OCI-LY1 (cell line): Measurements from ENCODE around the gene ANKRD65.
"Not testable (repeated sequence)": the region's sequence is repeated elsewhere in the genome, so short reads cannot be mapped to it uniquely, and the experiment has no call there.

Experiments
- H2AFZ ChIP-seq: fragments of 200-600 bp; sonication (generic), shearing (Covaris generic); 2 replicates; pipeline ENCODE4 v1.6.0; 2014; ENCODE audit warnings: antibody characterized with exemption, mild to moderate bottlenecking, low read length
- H3F3A ChIP-seq: fragments of 200-600 bp; sonication (generic), shearing (Covaris generic); 2 replicates; pipeline ENCODE4 v1.6.0; 2014; ENCODE audit warnings: mild to moderate bottlenecking, antibody characterized with exemption, low read length, moderate library complexity; ENCODE audit not compliant: insufficient read depth
- H3K27ac ChIP-seq: fragments of 200-600 bp; sonication (generic); 2 replicates; pipeline ENCODE4 v1.5.1; 2014; ENCODE audit warnings: low read length, mixed run types, mild to moderate bottlenecking, low read depth; ENCODE audit not compliant: poor library complexity, severe bottlenecking
- H3K27me3 ChIP-seq: fragments of 200-600 bp; sonication (generic); 2 replicates; pipeline ENCODE4 v1.6.0; 2014; ENCODE audit warnings: antibody characterized with exemption, mild to moderate bottlenecking, low read length, moderate library complexity; ENCODE audit not compliant: insufficient read depth
- H3K36me3 ChIP-seq: fragments of 200-600 bp; sonication (generic); 2 replicates; pipeline ENCODE4 v1.6.1; 2014; ENCODE audit warnings: mild to moderate bottlenecking, antibody characterized with exemption, low read length, moderate library complexity, mixed read lengths; ENCODE audit not compliant: insufficient read depth
- H3K4me1 ChIP-seq: fragments of 200-600 bp; sonication (generic); 2 replicates; pipeline ENCODE4 v1.5.1; 2014; ENCODE audit warnings: mild to moderate bottlenecking, low read length, moderate library complexity; ENCODE audit not compliant: insufficient read depth, severe bottlenecking
- H3K4me2 ChIP-seq: fragments of 200-600 bp; sonication (generic), shearing (Covaris generic); 2 replicates; pipeline ENCODE4 v1.6.1; 2014; ENCODE audit warnings: low read length
- H3K4me3 ChIP-seq: fragments of 200-600 bp; sonication (generic); 2 replicates; pipeline ENCODE4 v1.5.1; 2014; ENCODE audit warnings: low read length, low read depth, mild to moderate bottlenecking, mixed read lengths; ENCODE audit not compliant: poor library complexity, severe bottlenecking
- H3K79me2 ChIP-seq: fragments of 200-600 bp; shearing (Covaris generic); 2 replicates; pipeline ENCODE4 v1.6.1; 2016; ENCODE audit warnings: mixed run types, low read length, mixed read lengths; ENCODE audit not compliant: insufficient read depth
- H3K9ac ChIP-seq: fragments of 200-600 bp; sonication (generic), shearing (Covaris generic); 2 replicates; pipeline ENCODE4 v1.6.1; 2014; ENCODE audit warnings: mild to moderate bottlenecking, low read length, mixed read lengths
- H3K9me2 ChIP-seq: fragments of 200-600 bp; sonication (generic), shearing (Covaris generic); 2 replicates; pipeline ENCODE4 v1.6.1; 2014; ENCODE audit warnings: low read depth, mild to moderate bottlenecking, low read length, mixed read lengths
- H3K9me3 ChIP-seq: fragments of 200-600 bp; shearing (Covaris generic); 2 replicates; pipeline ENCODE4 v1.6.1; 2014; ENCODE audit warnings: low read length, mixed read lengths
- H4K20me1 ChIP-seq: fragments of 200-600 bp; sonication (generic), shearing (Covaris generic); 2 replicates; pipeline ENCODE4 v1.6.0; 2016; ENCODE audit warnings: mild to moderate bottlenecking, low read length; ENCODE audit not compliant: insufficient read depth
- CTCF ChIP-seq: fragments of 200-600 bp; sonication (generic), shearing (Covaris generic); IDR thresholded peaks from 2 replicates; pipeline ENCODE4 v1.5.1; 2017; ENCODE audit warnings: mild to moderate bottlenecking, antibody characterized with exemption, low read length, moderate library complexity, mixed read lengths
- EZH2 ChIP-seq: fragments of 200-600 bp; sonication (generic), shearing (Covaris generic); IDR thresholded peaks from 2 replicates; pipeline ENCODE4 v1.8.0; 2017; ENCODE audit warnings: borderline replicate concordance, mixed run types, mild to moderate bottlenecking, antibody characterized with exemption, low read length, moderate library complexity, mixed read lengths

The ANKRD65 gene

GRCh38 chr1:1462318-1462966 lies 41.4 kb upstream of the ANKRD65 start:
- H3K4me3 ChIP-seq: peak overlapping the region; percentile 49
- H3K79me2 ChIP-seq: no peaks in the 10 kb centered on the region
- no peaks in the 10 kb centered on the region for H3F3A ChIP-seq
- H3K9me2 ChIP-seq: no peaks in the 10 kb centered on the region
- H3K9ac ChIP-seq: peak overlapping the region; percentile 53; the same call in 1 of the 2 replicates
- no peaks in the 10 kb centered on the region for H3K9me3 ChIP-seq
- no peak overlapping the region for H2AFZ ChIP-seq
- peak overlapping the region; percentile 69 for H3K27ac ChIP-seq
- H3K27me3 ChIP-seq: no peaks in the 10 kb centered on the region
- TF ChIP-seq CTCF (no peak), EZH2 (no peak)
- H3K4me2 ChIP-seq: peak overlapping the region; percentile 60
- peaks cover 16% of the 10 kb centered on the region for H3K4me1 ChIP-seq
- no peaks in the 10 kb centered on the region; the same call in 1 of the 2 replicates for H3K36me3 ChIP-seq
- no peaks in the 10 kb centered on the region for H4K20me1 ChIP-seq

GRCh38 chr1:1461721-1462317 lies 40.7 kb upstream of the ANKRD65 start:
- Histone ChIP-seq H3K9ac (peak overlapping the region; percentile 53; the same call in 1 of the 2 replicates), H3K79me2 (no peaks in the 10 kb centered on the region), H3K9me3 (no peaks in the 10 kb centered on the region), H3K9me2 (no peaks in the 10 kb centered on the region), H3K27me3 (no peaks in the 10 kb centered on the region), H4K20me1 (no peaks in the 10 kb centered on the region), H3K4me3 (peak overlapping the region; percentile 49), H3K27ac (peak overlapping the region; percentile 69), H3K4me1 (peaks cover 16% of the 10 kb centered on the region), H2AFZ (no peak overlapping the region), H3F3A (no peaks in the 10 kb centered on the region), H3K4me2 (peak overlapping the region; percentile 60), H3K36me3 (no peaks in the 10 kb centered on the region; the same call in 1 of the 2 replicates)
- TF ChIP-seq EZH2 (no peak), CTCF (no peak)

GRCh38 chr1:1460540-1461130 lies 39.6 kb upstream of the ANKRD65 start:
- no peaks in the 10 kb centered on the region for H4K20me1 ChIP-seq
- no peak overlapping the region for H3K4me3 ChIP-seq
- no peaks in the 10 kb centered on the region for H3K79me2 ChIP-seq
- H3K9me3 ChIP-seq: no peaks in the 10 kb centered on the region
- H3K4me2 ChIP-seq: no peak overlapping the region
- H3K9me2 ChIP-seq: no peaks in the 10 kb centered on the region
- H3K4me1 ChIP-seq: peaks cover 16% of the 10 kb centered on the region
- H3K9ac ChIP-seq: no peak overlapping the region
- H3F3A ChIP-seq: no peaks in the 10 kb centered on the region
- no peak overlapping the region for H2AFZ ChIP-seq
- no peaks in the 10 kb centered on the region for H3K27me3 ChIP-seq
- H3K27ac ChIP-seq: no peak overlapping the region
- TF ChIP-seq EZH2 (no peak), CTCF (no peak)
- H3K36me3 ChIP-seq: no peaks in the 10 kb centered on the region; the same call in 1 of the 2 replicates

GRCh38 chr1:1459711-1460110 lies 38.6 kb upstream of the ANKRD65 start:
- not testable (repeated sequence) for H4K20me1 ChIP-seq, H3K4me3 ChIP-seq, H3F3A ChIP-seq, H3K79me2 ChIP-seq, H3K36me3 ChIP-seq, H3K27ac ChIP-seq, H3K27me3 ChIP-seq, H2AFZ ChIP-seq, H3K9me2 ChIP-seq, H3K9ac ChIP-seq, H3K4me2 ChIP-seq, H3K9me3 ChIP-seq
- peaks cover 16% of the 10 kb centered on the region for H3K4me1 ChIP-seq

- H3K9me3 ChIP-seq, H3K9ac ChIP-seq, H3K27ac ChIP-seq, H3K79me2 ChIP-seq, H2AFZ ChIP-seq, H3K9me2 ChIP-seq, H3K27me3 ChIP-seq, H3K36me3 ChIP-seq, H3K4me3 ChIP-seq, H3F3A ChIP-seq, H3K4me2 ChIP-seq, H4K20me1 ChIP-seq: not testable (repeated sequence)
- H3K4me1 ChIP-seq: peaks cover 16% of the 10 kb centered on the region
These were observed 38.1 kb upstream of the ANKRD65 start for GRCh38 chr1:1459156-1459555.
